ENCODE results near the gene MSN.
"Not testable (repeated sequence)": the region's sequence is repeated elsewhere in the genome, so short reads cannot be mapped to it uniquely, and the experiment has no call there.

The MSN gene

DNA sequence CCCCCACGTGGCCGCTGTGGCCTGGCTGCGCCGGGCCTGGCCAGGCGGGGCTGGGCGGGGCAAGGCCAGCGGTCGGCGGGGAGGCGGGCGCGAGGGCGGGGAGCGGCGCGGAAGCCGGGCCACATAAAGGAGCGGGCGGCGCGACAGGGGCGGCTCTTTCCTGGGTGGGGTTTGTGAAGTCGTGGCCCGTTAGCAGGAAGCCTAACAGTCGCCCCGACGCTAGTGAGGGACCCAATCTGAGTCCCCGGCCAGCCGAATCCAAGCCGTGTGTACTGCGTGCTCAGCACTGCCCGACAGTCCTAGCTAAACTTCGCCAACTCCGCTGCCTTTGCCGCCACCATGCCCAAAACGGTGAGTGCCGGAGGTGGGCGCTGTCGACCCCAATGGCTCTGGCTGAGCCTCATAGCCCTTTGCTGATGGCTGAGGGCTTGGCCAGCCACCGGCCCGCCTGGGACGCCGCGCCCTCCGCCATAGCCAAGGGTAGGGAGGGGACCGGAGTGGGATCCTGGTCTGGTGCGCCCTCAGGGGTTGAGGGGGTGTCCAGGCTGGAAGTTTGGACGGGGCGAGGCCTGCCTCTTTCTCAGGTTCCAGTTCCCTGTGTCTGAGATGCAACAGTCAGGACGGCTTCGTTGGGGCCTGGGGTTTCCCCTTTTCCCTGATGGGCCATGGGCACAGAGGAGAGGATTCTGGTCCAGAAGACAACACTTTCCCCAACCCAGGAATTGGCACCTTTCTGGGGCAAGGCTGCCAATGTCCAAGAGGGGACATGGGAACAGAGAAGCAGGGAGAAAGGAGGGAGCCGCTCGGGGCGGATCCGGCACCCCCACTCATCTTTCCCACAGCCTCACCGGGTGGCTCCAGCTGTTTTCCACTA, at the start of gene MSN:
Gene MSN (plus strand): TSS at position 152 of the 874 bp plus-strand sequence. CDS start 188 bp downstream, at position 340.
- DNase-seq (ENCODE audit: low read depth): no peak

DNA sequence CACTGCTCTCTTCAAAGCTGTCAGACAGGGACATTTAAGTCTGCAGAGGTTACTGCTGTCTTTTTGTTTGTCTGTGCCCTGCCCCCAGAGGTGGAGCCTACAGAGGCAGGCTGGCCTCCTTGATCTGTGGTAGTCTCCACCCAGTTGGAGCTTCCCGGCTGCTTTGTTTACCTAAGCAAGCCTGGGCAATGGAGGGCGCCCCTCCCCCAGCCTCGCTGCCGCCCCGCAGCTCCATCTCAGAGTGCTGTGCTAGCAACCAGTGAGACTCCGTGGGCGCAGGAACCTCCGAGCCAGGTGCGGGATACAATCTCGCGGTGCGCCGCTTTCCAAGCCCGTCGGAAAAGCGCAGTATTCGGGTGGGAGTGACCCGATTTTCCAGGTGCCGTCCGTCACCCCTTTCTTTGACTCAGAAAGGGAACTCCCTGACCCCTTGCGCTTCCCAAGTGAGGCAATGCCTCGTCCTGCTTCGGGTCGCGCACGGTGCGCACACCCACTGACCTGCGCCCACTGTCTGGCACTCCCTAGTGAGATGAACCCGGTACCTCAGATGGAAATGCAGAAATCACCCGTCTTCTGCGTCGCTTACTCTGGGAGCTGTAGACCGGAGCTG, 47.3 kb upstream of the MSN start:
- not testable (repeated sequence) for DNase-seq (ENCODE audit: low read depth)

DNA sequence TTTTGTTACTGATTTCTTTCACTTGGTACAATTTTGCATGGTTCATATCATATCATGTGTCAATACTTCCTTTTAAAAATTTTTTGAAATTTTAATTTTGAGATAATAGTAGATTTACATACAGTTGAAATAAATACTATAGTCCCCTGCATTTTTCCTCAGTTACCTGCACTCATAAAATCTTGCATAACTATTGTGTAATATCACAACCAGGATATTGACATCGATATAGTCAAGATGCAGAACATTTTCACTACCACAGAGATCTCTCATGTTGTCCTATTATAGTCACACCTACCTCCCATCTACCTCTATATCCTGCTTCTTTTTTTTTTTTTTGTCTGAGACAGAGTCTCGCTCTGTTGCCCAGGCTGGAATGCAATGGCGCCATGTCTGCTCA, 36.7 kb upstream of the MSN start:
- DNase-seq (ENCODE audit: low read depth): no peak

DNA sequence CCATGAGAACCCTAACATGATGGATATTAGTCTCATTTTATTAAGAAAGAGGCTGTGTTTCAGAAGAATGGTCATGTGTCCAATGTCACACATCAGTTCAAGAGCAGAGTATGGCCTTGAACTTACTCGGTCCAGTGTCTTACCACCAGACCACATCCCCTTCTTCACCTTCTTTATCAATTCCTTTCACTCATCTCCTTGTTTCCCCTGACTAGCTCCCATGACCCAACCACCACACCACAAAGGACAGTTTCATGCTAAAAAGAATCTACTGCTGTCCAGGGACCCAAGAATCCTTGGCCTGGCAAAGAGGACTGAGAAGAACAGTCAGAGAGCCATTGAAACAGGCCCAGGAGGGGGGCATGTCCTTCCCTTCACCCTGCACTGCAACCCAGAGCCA, 33.6 kb upstream of the MSN start:
- DNase-seq (ENCODE audit: low read depth): no peak

DNA sequence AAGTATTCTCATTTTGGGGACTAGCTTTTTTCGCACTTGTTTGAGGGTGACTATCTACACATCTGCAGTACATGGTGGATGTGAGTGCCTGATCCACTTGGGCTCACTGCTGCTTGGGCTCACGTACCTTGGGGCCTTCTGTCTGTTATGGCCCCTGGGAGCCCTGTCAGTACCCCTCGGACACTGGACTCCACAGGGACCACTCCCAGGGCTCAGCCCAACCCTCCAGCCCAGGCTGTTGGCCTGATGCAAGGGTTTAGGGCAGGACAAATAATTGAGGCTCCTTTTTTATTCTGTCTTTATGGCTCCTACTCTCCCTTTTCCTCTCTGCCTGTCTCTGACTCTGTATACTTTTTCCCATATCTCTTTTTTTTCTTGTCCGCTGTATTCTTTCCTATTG, 32.7 kb upstream of the MSN start:
- DNase-seq (ENCODE audit: low read depth): no peak

DNA sequence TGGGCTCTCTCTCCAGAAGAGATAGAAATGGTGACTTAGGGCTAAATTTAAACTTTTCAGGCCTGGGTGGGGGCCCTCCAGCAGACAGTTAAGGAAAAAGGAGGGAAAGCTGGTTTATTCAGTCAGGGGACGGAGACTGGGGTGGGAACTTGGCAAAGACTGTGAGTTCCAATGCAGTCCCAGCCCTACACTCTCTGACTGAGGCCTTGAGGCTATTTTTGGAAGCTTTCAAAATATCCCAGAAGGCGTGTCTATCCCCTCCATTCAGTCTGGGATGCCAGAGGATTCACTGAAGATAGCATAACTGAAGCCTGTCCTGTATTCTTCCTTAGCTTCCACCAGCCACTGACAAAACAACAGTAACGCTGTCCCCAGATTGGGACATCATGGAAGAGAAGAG, 32.1 kb upstream of the MSN start:
- no peak for DNase-seq (ENCODE audit: low read depth)

DNA sequence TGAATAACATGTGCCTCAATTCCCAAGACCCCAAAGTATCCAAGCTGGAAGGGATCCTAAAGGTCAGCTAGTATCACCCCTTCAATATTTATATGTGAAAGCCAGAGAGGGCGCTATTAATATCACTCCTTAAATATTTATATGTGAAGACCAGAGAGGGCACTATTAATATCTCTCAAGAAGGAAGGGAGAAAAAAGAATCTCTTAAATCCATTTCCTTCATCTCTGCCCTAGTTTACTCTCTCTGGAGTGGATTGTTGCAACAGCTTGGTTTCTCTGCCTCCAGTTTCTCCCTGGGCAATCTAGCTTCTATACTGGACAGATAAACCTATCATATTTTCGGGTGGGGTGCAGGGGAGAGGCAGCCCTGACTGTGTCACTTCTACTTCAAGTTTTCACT, 31.6 kb upstream of the MSN start:
- no peak for DNase-seq (ENCODE audit: low read depth)

DNA sequence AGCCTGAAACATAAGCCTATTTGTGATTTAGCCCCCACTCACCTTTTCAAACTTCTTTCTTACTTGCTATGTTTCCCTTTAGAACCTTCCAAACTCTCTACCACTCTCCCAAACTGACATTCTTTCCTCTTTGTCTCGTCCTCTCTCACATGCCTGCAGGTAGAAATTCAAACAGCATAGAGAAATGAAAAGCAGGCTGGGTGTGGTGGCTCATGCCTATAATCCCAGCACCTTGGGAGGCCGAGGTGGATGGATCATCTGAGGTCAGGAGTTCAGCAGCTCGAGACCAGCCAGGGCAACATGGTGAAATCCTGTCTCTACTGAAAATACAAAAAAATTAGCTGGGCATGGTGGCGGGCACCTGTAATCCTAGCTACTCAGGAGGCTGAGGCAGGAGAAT, 31.2 kb upstream of the MSN start:
- DNase-seq (ENCODE audit: low read depth): not testable (repeated sequence)

DNA sequence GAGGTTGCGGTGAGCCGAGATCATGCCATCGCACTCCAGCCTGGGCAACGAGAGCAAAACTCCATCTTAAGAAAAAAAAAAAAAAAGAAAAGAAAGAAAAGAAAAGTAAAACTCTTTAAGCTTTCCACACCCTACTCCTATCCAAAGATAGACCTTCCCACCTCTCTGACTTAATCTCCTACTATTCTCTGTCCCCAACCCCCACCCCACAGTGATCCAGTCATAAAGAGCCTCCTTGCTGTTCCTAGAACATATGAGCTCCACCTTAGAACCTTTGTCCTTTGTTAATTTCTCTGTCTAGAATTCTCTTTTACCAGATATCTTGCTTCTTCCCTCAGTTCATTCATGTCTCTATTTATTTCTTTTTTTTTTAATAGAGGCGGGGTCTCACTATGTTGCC, 30.1 kb upstream of the MSN start:
- no peak for DNase-seq (ENCODE audit: low read depth)

DNA sequence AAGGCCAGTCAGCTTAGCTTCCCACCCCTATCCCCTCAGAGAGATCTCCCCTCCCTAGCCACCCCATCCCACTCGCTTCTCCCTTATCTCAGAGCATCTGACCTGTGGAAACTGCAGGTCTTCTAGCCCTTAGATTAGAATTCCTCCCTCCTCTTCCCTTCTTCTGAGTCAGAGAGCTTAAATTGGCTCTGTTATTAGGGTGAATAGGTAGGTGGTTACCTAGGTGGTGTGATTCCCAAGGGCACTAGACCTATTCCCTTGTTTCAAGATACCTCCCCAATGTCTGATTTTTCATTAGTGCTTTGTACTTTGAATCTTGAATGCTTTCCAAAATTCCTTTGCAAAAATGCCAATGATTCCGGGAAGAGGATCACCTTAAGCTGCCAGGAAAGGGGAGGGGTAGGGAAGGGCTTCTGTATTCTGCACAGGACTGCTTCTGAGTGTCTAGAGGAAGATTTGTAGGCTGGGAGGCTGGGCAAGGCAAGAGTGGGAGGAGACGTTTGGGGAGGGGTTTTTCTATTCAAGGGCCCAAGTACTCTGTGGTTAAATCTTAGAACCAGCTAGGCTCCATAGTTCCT, 24.5 kb upstream of the MSN start:
- DNase-seq (ENCODE audit: low read depth): no peak

DNA sequence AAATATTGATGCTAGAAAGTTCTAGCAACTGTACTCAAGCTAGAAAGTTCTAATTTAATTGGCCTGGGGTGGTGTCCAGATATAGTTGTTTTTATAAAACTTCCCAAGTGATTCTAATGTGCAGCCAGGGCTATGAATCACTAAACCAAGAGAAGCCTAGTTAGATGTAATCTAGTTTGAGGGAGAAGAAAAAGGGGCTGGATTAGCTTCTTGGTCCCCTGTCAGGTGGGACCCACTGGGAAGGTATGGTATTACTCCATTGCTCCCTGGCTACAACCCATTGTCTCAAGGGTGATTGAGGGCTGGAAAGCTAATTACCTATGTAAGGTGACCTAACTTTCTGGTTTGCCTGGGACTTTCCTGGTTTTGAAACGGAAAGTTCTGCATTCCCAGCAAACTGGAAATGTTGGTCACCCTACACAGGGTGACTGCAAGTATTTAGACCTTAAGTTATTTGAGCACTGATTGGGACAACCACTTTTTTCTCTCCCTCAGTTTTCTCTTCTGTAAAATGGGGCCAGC, 23.9 kb upstream of the MSN start:
- no peak for DNase-seq (ENCODE audit: low read depth)

DNA sequence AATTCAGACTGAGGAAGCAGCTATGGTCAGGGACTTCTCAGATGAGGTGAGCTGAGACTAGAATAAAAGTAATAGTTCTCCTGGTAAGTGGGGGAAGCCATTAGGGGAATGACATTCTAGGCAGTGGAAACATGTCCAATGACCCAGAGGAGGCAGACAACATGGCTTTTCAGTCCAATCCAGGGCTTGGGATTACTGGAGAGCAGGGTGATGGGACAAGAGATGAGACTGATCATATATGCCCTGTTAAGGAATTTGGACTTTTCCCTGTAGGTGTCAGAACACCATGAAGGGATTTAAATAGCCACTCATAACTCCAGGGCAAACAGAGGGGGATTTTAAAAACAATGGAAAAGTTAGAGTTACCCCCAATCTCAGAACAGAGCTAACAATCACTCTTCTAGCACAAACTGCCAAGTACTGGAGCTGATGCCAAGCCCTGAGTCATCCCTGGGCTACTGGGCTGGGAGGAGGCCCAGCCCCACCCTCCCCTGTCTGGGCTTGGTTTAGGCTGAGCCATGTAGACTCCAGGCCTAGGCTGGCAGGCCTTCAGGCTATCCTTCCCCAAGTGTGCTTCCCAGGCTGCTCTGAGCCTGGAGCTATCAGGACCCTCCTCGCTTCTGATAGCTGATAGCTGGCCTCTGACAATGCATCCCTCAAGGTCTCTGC, 22.7 kb upstream of the MSN start:
- DNase-seq (ENCODE audit: low read depth): no peak

DNA sequence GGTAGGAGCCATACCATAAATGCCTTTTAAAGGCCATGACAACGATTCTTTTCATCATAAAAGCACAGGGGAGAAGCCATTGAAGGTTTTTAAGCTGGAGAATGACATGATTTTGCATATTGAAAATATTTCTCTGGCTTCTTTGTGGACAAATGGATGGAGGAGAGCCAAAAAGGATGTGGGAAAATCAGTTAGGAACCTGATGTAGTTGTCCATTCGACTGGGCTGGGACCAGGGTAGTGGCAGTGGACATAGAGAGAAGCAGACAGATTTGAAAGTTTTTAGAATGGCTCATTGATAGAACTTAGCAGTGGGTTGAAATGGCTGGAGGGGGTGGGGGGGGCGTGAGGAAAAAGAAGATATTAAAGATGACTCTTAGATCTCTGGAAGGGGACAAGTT, 19.7 kb upstream of the MSN start:
- DNase-seq (ENCODE audit: low read depth): no peak

DNA sequence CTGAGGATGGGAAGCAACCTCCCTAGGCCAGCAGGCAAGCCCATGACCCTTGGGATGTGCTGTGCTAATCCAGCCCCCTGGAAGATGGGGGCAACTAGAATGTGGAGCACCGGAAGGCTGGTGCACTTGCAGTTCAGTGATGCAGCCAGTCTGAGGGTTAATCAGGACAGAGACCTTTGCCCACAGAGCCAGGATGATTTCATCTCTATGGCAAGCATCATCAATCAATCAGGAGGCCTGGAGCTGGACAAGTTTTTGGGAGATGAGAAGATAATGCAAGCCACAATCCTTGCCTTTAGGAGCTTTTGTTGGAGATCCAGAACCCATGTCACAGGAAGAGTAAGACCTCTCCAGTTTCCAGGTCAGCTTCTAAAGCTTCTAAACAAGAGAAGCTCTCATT, 15.4 kb upstream of the MSN start:
- DNase-seq (ENCODE audit: low read depth): no peak

DNA sequence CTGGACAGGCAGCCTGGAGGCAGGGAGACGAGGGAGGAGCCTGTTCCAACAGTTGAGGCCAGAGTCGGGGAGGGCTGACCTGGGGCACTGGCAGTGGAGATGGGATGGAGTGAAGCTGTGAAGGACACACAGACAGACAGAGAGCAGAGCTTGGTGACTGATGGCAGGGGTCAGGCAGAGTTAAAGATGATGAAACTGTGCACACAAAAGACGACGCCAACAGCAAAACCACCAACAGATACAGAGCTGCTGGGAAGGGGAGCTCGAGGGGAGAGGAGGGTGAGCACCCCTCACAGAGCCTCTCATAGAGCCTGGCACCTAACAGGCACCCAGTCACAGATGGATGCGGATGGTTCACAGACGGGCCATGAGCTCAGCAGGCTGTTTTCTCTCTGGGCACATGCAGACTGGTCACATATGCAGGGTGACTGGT, 10.4 kb upstream of the MSN start:
- DNase-seq (ENCODE audit: low read depth): not testable (repeated sequence)

DNA sequence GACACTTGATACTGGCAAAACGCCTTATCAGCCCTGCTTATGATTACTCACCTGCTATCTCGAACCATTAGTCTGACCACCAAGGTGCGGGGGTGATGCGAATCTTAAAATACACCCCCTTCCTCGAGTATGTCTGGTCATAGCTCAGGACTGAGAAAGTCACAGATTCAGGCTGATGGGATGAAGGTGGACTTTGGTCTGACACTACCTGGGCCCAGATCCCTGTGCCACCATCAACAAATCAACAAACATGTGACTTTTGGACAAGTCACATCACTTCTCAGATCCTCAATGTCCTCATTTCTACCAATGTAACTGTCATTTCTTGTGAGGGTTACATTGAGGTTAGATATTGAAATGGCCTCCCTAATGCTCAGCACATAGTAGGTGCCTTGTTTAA, 9.8 kb upstream of the MSN start:
- no peak for DNase-seq (ENCODE audit: low read depth)

DNA sequence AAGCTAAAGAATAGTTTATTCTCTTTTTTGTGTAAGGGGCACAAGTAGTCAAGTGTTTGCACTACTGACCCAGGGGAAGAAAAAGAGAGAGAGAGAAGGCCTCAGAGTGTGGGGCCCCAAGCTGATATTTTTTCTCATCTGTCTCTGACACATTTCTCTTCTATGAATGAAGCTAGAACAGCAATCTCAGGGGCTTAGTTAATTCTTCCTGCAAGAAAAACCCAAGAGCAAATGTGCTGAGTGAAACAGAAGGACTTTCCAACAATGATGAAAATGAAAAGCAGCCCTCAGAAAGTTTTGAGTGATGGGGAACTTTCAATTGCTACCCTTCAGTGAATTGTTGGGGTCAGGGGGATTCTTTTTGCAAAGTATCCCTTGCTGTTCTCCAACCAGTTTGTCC, 9.2 kb upstream of the MSN start:
- DNase-seq (ENCODE audit: low read depth): no peak

DNA sequence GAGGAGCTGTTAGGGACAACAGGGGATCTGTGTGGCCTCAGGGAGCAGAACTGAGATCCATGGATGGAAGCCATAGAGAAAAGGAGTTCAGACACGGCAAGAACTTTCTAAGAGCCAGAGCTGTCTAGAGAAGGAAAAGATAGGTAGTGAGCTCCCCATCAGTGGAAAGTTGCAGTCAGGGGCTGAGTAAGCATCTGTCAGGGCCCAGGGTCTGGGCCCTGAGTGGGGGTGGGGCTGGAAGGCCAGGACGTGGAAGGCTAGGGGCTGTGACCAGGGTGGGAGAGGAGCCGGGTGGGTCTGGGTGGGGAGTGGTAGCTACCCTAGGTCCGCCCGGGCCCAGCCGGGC, 324 bp upstream of the MSN start:
- DNase-seq (ENCODE audit: low read depth): no peak

DNA sequence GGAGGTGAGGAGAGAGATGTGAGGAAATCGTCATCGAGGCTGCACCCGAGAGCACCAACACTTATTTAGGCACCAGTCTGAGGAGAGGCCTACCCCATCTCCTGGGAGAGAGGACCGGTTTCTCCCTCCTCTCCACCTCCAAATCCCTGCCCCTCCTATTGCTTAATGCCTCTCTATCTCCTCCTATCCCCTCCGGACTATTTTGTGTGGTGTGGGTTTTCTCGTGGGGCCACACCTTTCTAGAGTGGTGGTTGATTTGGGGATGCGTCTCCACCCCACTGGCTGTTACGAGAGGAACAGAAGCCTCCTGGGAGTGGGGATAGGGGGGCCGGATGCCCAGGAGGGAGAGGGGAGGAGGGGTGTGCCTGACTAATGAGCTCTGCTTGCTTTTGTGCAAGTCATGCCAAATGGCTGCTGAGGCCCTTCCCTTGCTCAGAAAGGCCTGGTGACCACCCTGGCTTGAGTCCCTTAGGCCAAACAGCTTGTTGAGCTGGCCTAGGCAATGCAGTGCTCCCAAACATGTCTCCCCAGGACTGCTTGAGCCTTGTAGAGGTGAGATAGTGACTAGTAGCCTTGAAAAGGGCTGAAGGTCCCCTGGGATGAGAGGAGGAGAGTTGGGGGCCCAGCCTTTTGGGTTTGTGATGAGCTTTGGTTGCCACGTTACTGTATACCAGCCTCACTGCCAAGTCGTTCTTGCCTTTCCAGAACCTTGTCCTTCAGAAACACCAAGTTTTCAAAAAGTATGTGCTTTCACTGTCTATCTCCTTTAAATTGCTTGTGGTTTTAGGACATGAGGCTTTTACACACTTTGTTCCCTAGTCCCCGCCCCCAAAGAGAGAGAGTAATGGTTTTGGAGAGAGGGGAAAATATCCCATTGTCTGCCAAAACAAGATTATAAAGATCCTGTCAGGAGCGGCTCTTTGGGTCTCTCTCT, 1.2 kb downstream of the MSN start:
- peak; percentile 56 for DNase-seq (ENCODE audit: low read depth)

DNA sequence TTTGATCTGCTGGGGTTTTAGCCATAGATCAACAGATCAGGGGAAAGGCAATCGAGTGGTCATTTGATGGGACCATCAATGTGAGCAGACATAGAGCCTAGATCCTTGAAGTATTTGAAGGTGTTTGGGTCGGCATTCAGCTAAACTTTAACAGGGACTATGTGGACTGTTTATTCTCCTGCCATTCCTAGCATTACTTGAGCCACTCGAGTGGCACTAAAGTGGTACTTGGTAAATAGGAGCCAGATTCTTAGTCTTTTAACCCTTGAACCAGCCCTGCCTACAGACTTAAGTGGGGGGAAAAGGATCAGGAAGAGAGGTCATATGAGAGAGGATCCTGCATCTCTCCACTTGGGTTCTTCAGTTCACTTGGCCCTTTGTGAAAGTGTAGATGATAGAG, 3.8 kb downstream of the MSN start:
- DNase-seq (ENCODE audit: low read depth): no peak

DNA sequence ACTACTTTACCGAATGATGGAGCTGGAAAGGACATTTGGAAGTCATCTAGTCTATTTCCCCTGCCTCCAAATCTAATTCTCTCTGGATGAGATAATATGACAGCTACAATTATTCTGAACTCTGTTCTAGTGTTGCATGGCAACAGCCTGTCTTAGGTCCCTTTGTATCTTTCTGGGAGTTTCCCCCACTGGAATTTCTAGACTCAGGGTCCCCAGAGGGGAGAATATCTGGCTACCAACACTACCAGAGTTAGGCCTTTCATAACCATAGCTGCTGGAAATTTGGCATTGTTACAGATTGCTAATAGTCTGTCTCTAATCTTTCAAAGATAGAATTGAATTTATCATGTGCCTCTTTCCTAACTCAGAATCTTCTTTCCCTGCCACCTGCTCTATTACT, 4.5 kb downstream of the MSN start:
- DNase-seq (ENCODE audit: low read depth): no peak

DNA sequence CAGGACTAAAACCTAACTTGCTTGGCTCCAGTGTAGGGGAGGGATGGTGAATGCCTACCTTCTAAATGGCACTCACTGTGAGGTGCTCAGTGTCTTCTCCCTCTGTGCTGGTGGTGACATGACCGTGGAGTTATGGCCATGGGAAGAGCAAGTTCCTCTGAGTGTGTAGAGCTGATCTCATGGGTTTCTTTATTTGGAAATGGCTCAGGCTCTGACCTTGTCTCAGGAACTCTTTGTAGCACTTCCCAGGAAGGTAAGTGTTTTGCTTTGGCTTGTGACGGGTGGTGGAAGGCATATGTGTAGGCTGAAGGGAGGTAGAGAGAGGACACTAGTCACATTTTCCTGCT, 6.4 kb downstream of the MSN start:
- DNase-seq (ENCODE audit: low read depth): no peak
